ELR (cell line): Measurements from ENCODE around the gene INAVA.
A peak's percentile ranks its signal among the peaks of the same experiment; 100 is the strongest.

Experiments
- DNase-seq: peaks from one replicate; pipeline ENCODE4 v3.0.0-alpha.2; 2015; ENCODE audit warnings: low read depth

The INAVA gene

DNA sequence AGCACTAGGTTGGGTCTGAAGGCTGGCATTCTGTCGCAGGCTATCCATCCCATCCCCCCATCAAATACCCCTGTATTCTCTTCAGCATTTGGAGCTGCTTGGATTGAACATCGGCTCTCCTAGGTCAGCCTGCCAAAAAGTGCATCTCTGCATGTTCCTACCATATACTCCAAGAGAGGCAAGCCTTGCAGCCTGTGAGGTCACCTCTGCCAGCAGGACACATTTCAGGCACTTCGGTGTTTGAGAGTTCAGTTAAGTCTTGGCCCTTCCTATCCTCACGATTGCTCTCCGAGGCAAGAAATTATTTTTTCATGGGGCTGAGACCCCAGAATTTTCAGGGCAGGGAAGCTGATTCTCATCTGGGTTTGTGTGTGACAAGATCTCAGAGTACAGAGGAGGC is 19.3 kb upstream of the INAVA start:
- DNase-seq = no peak

DNA sequence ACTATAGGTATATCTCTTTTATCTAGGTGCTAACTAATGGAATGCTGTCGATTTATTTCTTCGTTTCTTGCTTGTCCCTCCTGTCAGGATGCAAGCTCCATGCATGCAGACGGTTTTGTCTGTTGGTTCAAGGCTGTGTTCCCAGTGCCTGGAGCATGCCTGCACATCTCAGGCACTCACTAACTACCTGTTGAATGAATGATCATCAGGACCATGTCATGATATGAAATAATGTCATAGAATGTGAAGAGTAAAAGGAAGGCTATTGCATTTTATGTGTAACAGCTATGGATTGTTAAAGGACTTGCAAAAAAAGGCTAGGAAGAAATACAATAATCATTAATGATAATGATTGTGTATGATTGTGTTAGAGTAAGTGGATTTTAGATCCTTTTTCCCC is 17.7 kb upstream of the INAVA start:
- no peak for DNase-seq

DNA sequence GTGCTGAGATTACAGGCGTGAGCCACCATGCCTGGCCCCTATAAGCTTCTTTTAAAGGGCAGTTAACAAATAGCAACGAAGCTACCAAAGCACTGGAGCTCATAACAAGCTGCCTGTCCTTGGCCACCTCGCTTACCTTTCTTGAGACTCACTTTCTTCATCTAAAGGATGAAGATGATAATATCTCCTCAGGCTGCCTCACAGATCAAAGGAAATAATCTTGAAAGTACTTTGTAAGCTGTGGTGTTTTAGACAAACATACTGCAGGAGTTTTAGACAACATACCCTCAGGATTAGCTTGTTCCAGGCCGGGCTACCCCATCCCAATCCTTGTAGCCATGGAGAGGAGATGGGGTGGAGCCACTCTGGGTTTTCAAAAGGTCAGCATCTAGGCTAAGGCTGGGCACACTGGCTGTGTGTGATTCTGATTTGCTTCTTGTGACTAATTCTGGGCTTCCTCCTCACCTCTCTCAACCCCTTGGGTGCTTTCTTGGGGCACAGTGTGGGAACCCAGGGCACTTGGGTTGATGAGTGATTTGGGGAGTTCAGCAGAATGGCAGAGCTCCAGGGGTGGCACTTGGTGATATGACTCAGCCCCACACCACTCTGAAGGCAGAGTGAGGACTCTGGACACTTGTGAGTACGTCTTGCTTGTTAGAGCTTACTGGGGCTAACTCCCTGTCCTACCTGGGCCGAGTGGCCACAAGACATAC is 16.7 kb upstream of the INAVA start:
- no peak for DNase-seq

DNA sequence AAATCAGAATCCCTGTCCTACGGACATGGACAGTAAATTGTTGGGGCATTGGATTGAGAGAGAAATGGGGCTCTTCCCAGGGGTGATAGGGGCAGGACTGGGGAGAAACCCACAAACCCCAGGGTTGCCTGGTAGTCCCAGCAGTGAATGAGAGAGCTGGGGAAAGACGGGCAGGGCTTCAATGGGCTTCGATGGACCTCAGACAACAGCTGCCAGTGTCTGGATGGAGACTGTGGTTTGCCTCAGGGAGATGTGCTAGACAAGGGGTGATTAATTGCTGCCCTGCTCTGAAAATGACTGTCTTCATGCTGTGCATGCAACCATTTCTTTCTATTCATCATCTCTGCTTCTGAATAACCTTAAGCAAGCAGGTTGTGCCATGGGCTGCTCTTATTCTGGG is 14.5 kb upstream of the INAVA start:
- peak; percentile 32 for DNase-seq

DNA sequence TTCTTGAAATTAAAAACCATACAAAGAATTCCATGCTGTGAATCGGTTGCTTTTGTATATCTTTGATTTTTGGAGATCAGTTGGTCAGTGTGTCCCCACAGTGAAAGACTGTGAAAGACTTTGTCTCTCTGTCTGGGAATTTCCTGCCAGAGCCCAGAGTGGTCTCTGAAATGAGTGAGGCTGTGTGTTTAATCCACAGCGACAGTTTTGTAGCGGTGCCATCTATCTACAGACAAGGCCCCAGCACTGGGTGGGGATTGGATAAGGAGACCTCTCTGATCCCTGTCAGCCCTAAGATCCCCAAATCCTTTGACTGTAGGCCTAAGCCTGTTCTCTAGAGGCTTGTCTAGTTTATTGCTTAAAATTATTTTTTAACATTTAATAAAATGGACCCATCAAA is 11.6 kb upstream of the INAVA start:
- DNase-seq = no peak

DNA sequence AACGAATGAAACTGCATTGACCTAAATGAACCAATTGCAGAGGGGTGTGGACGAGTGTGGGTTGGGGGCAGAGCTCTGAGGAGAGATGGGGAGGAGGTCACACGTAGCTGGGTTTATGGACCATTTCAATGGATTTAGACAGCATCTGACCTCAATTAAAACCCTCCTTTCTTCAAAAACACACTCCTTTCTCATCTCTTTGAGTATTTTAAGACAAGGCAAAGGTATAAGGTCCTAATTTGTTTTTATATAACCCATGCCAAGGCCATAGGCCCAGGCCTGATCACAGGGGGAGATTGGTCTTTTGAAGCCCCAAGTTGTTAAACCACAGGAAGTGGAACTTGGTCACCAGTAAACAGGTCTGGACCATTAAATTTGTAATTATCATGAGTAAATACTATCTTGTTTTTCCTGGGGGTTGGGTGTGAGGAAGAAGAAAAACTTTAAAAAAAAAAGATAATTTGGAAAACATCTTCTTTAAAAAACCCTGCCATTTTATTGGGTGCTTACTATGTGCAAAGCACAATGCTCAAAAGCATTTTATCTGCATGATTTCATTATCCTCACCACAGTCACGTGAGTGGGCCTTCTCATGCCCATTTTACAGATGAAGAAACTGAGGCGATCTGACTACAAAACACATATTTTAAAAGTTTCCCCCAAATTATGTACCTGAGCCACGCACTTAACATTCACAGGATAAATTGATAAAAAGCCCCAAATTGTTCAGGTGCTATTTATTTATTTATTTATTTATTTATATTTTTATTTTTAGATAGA is 8.9 kb upstream of the INAVA start:
- no peak for DNase-seq

DNA sequence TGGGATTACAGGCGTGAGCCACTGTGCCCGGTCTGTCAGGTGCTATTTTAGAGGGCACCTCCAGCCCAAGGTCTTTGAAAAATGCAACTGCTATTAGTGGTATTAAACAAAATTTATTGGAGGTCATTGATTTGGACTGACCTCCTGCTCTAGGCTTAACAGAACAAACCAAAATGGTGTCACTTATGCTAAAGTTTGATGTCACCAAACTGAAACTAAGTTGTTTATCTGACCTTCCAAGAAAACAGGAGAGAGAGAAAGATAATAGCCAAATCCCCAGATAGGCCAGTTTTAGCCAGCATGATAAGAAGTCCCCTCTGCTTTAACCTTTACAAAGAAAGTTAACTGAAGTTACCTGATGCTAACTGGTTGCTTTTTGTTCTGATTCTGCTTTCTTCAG is 8.1 kb upstream of the INAVA start:
- no peak for DNase-seq

DNA sequence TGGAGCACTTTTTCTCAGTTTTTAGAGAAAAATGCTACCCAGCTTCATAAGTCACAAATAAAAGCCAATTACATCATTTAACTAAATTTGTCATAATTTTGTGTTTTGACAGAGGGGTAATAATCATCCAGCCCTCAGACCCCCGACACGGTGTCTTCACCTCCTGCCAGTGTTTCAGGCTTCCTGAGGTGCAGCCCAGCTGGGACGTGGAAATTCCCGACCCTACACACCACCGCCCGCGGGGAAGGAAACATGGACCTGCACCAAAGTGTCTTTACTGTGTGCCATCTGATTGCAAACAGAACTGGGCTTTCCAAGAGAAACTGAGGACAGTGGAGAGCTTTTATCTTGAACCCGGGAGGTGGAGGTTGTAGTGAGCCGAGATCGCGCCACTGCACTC is 7.7 kb upstream of the INAVA start:
- no peak for DNase-seq

DNA sequence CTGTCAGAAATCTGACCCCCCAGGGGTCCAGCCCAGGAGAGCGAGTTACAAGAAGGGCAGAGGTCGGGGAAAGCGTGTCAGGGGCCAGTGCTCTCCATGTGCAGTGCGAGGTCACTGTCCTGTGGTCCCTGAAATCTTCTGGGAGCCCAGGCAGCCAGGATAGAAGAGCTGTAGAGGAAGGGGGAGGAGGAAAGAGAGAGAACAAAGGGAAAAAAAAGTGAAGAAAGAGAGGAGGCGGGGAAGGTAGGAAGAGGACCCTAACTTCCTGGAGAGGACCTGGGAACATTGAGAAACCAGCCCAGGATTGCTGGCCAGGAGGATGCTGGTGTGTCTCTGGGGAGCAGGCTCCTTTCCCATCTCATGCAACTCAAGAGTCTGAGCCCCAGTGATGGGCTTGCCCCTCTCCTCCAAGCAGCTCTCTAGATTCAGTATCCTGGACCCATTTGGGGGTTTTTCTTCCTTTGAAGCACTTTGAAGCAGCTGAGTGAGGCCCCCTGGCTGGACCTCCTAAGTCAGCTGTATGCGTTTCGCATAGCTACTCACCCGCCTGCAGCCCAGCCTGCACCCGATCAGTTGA is 6.8 kb upstream of the INAVA start:
- no peak for DNase-seq

DNA sequence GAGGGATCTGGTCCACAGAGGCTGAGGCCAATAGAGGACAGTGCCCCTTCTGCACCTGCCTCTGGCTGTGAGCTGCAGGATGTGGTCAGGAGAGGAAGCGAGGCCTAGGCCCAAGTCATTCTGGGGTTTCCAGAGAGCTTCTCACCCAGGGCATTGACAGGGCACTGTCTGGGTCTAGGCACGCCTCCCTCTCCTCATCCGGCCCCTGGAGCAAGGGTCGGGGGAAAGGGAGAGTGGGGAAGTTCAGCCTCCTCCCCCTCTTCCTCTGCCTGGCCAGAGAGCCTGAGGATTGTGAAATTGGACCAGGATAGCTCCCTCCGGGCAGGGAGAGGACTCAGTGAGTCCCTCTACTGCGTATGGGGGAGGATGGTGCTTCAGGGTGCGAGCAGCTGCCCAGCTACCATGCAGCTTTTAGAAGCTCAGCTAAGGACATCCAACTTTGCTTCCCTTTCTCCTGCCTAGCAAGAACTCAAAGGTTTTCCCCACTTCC is 6.3 kb upstream of the INAVA start:
- DNase-seq = peak; percentile 83

DNA sequence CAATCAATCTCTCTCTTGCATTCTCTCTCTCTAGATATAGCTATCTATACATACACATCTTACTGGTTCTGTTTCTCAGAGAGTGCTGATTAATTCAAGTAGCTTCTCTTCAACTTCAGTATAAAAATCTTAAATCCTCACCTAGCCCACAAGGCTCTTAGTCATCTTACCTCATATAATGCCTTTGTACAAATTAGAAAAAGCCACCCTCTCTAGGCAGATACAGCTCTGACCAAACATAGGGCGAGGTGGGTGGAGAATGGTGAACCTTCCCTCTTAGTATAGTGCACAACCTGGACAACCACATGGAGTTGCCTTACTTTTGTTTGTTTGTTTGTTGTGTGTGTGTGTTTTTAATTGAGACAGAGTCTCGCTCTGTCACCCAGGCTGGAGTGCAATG is 5.1 kb upstream of the INAVA start:
- DNase-seq = no peak

DNA sequence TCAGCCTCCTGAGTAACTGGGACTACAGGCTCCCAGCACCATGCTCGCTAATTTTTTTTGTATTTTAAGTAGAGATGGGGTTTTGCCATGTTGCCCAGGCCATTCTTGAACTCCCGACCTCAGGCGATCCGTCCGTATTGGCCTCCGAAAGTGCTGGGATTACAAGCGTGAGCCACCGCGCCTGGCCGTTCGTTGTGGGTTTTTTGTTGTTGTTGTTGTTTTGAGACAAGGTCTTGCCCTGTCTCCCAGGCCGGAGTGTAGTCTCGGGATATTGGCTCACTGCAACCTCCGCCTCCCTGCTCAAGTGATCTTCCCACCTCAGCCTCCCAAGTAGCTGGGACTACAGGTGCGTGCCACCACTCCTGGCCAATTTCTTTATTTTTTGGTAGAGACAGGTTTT is 4.7 kb upstream of the INAVA start:
- DNase-seq = no peak

DNA sequence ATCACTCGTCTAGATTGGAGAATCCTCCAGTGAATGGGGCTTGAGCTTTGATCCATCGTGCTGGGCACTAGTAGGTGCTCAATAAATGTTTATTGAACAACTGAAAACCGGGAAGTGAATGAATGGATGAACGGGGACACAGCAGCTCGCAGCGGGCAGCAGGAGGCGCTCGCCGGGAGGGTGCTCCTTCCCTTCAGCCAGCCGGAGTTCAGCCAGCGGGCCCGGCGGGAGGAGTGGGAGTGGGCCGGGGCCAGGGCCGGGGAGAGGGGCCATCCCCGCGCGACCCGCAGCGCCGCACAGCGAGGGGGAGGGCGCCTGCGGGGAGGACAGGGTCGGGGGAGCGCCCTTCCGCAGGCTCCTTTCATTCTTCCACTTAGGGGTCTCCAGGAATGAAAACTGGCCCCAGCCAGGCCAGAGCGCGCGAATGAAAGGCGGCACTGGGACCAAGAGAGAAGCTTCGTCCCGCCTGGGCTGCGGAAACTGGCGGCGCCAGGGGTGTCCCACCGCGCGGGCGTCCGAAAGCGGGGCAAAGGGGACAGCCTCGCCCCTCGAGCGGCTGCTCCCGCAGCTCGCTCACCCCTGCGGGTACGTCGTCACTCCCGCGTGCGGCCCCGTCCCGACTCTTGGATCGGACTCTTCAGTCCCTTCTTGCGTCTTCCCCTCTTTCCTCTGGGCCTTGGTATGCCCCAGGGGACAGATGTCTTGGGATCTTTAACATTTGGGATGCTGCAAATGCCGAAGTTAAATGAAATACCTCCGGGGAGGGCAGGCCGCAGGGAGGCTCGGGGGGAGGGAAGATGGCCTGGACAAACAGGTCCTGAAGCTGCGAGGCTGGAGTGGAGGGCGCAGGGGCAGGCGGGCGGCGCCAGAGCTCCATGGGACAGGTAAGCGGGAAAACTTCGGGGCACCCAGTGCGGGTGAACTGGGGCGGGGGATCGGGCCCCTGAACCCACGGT is 3.6 kb upstream of the INAVA start:
- DNase-seq = peak; percentile 63

DNA sequence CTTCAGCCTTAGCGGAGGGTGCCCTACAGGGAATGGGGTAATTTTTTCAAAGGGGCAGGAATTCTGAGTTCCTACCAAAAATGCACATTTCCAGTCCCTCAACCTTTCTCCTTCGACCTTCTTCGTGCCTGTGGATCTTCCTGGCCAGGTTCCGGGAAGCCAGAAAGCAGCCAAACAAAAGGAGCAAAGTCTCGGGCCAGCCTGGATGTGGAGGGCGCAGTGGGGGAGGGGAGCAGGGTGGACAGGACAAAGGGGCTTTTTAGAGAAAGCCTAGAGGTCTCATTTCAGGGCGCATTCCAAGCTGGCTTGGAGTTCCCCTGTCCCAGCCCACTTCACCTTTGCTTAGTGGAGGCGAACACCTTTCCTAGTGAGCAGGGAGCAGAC is 2.9 kb upstream of the INAVA start:
- no peak for DNase-seq

DNA sequence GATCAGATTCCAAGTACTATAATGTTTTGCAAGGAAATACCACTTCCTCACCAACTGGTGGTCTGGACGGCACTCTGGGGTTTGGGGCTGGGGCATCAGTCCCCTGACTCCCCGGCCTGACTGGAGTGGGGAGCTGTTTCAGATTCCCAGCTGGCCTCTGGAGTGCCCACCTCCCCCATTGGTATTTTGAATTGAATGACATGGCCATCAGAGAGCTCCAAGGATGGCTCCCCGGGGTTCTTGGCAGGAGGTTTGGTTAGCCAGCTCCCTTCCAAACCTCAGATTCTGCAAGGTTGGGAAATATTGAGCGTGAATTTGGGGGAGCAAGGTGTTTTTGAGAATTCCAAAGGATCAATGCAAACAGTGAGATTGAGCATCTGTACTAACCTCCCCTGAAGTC is 2.2 kb upstream of the INAVA start:
- no peak for DNase-seq

DNA sequence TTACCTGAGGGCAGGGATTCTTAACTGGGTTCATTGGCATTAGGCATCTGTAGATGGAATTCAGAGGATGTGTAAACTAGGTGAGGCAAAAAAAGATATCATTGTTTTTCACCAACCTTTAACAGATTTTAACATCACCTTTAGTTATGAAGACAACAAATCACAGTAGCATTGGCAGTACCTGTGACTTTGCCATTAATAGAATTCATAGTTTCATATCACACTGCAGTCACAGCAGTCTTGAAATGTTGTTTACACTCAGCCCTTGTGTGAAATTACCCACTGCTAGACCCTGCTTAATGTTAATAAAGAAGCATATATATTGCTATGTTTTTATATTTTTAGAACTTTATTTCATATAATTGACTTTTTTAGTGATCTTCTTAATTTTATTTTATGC is 1.7 kb upstream of the INAVA start:
- DNase-seq = no peak

DNA sequence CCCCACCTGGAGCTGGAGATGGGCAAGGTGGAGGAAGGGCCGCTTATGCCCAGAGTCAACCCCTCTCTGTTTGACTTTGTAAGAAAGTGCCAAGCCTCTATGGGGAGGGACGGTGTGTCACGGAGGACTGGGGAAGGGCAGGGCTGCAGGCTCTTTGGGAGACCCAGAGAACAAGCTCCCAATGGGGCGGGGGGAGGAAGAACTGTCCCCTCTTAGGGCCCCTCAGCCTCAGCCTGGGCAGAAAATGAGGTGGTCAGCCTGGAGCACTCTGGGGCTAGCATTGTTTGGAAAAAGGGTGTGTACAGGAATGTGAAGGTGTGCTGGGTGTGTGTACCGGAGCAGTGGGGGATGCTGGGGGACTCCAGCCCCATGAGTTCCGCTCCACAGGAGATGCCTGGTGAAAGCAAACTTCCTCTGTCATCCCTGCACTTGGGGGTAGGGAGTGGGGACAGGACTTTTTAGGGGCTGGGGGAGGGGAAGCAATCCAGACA is 1.2 kb upstream of the INAVA start:
- DNase-seq = no peak

DNA sequence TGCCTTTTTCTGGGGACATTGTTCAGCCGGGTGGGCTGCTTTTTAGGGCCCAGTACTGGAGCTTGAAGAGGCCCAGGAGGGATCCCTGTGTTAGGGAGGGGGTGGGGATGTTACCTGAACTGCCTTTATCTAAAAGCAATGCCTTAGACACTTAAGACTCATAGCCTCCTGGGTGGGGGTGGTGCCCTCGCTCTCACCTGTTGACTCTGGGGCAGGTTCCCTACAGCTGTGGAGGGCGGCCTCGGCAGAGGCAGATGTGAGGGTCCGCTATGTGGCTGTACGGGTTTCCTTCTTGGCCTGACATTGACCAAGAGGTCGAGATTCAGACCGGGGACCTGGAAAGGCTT is 716 bp downstream of the INAVA start:
- DNase-seq = no peak

DNA sequence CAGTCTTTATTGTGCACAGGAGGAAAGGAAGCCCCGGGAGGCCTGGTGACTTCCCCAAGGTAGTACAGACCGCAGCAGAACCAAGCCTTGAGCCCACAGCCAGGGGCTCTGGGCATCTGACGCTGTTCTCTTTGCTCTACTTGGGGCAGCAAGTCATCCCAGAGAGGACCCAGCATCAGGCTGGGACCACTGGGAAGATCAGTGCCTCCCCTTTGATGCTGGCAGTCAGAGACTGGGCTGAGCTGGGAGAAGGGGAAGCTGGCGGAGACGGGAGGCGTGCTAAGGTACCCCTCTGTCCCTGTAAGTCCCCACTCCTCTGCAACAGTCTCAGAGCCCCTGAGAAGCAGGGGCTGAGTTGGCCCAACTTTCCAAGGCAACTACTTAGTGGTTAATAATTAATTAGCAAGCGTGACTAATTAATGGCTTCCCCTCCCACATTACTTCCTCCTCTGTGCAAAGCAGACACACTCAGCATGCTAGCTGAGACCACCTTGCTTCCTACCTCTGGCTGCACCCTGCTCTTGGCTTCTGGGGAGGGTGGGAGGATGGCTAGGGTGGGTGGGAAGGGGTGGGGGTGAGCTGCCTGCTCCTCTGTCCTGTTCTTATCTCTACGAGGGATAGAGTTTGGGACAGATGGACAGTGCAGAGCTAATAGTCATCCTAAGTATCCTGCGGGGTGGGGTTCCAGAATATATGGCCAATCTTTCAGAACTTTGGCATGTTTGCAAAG is 1.3 kb downstream of the INAVA start:
- DNase-seq = no peak

DNA sequence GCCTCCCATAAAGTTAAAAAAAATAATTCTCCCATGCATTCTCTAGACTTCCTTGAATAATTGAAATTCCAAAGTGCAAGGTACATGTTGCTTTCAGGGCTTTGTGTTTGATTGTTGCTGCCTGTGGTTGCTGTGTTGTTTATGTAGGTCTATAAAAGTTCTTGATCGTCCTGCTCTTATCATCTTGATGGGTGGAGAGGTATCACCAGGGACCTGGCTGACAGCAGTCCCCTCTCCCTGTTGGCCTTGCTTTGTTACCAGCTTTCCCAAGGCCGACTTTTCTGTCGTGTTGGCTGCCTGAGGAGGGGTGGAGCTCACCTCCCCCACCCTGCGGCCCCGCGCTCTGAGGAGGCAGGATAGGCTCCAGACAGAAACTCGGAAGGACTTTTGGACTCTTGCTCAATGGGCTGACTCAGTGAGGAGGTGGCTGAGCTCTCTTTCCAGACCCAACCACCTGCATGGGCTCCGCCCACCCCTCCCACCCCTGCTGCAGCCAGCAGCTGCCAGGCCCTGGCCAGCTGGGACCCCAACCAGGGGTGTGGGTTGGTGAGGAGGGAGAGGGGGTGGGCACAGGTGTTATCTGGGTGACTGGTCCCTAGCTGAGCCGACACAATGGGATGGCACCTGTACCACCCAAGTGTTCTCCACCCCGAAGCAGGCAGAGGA is 2.0 kb downstream of the INAVA start:
- peak; percentile 34 for DNase-seq

DNA sequence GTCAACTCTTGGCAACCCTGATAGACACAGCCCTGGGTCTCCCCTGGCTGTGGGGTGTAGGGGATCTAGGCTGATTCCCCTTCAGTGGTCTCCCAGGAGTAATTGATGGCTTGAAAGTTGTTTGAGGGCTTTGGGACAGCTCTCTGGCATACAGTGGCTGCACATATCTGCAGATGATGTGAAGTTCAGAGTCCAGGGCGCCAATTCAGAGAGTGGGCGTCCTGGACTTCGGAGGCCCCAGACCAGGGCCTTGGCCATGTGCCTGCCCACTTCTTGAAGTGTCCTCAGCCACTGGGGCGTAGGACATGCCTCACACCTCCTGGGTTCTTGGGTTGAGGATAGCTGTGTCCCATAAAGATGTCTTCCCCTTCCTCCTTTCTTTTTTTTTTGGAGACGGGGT is 2.6 kb downstream of the INAVA start:
- DNase-seq = no peak
